ENCODE data around the gene RSU1.

The RSU1 gene

GRCh38 chr10:16728266-16728665 is 89.0 kb downstream of the RSU1 start:
- no peak for DNase-seq

- no peak for DNase-seq
Observed at GRCh38 chr10:16727666-16728065, 89.6 kb downstream of the RSU1 start.

GRCh38 chr10:16724509-16724908 is 92.7 kb downstream of the RSU1 start:
- no peak for DNase-seq

GRCh38 chr10:16720812-16721211 is 96.4 kb downstream of the RSU1 start:
- DNase-seq: no peak

- no peak for DNase-seq
Observed at GRCh38 chr10:16717622-16718395, 99.4 kb downstream of the RSU1 start.

GRCh38 chr10:16716051-16716450 is 101.2 kb downstream of the RSU1 start:
- no peak for DNase-seq

GRCh38 chr10:16713290-16713689 is 103.9 kb downstream of the RSU1 start:
- no peak for DNase-seq

GRCh38 chr10:16712883-16713282 is 104.3 kb downstream of the RSU1 start:
- no peak for DNase-seq

GRCh38 chr10:16700331-16700730 is 116.9 kb downstream of the RSU1 start:
- DNase-seq: no peak

- no peak for DNase-seq
Observed at GRCh38 chr10:16699435-16700057, 117.7 kb downstream of the RSU1 start.

- DNase-seq: no peak
Observed at GRCh38 chr10:16698461-16698860, 118.8 kb downstream of the RSU1 start.

- DNase-seq: no peak
Observed at GRCh38 chr10:16690417-16690816, 126.8 kb downstream of the RSU1 start.

GRCh38 chr10:16689696-16690095 is 127.5 kb downstream of the RSU1 start:
- DNase-seq: no peak

- DNase-seq: no peak
Observed at GRCh38 chr10:16689227-16689626, 128.0 kb downstream of the RSU1 start.

GRCh38 chr10:16686054-16686902 is 130.9 kb downstream of the RSU1 start:
- DNase-seq: no peak

GRCh38 chr10:16685551-16685950 is 131.7 kb downstream of the RSU1 start:
- no peak for DNase-seq

- DNase-seq: no peak
Observed at GRCh38 chr10:16681521-16681920, 135.7 kb downstream of the RSU1 start.

GRCh38 chr10:16679511-16679910 is 137.7 kb downstream of the RSU1 start:
- no peak for DNase-seq

- no peak for DNase-seq
Observed at GRCh38 chr10:16675334-16675733, 141.9 kb downstream of the RSU1 start.

- no peak for DNase-seq
Observed at GRCh38 chr10:16674147-16674703, 143.0 kb downstream of the RSU1 start.

- DNase-seq: no peak
Observed at GRCh38 chr10:16673443-16673842, 143.8 kb downstream of the RSU1 start.

GRCh38 chr10:16663444-16663843 is 153.8 kb downstream of the RSU1 start:
- no peak for DNase-seq

GRCh38 chr10:16662923-16663322 is 154.3 kb downstream of the RSU1 start:
- no peak for DNase-seq

Measured in right hindlimb (tissue), 1 donor.